HL-60 (cell line): ENCODE results near the gene PLXNA3.

Source experiments
- DNase-seq, 2 experiments: peaks; one replicate each; pipeline ENCODE4 v3.0.0-alpha.2; 2010 to 2020; ENCODE audit warnings: low read depth in 1 of 2, low spot score in 1 of 2
- H3K27ac ChIP-seq: fragments of 250-450 bp; sonication (Bioruptor Pico); replicated peaks from 2 replicates; pipeline ENCODE4 v1.5.1; 2020; ENCODE audit warnings: mild to moderate bottlenecking, moderate library complexity
- H3K27me3 ChIP-seq: fragments of 250-450 bp; sonication (Bioruptor Pico); 2 replicates; pipeline ENCODE4 v1.5.1; 2021; ENCODE audit warnings: mild to moderate bottlenecking, moderate library complexity; ENCODE audit not compliant: insufficient read depth, poor library complexity, severe bottlenecking
- H3K4me3 ChIP-seq: replicated peaks from 2 replicates; pipeline ENCODE4 v1.5.1; 2011; ENCODE audit warnings: mild to moderate bottlenecking, control low read depth, low read length; ENCODE audit not compliant: insufficient read depth
- GABPA ChIP-seq: IDR thresholded peaks from 2 replicates; pipeline ENCODE4 v1.6.1; 2012; ENCODE audit warnings: low read depth
- POLR2AphosphoS5 ChIP-seq: IDR thresholded peaks from 2 replicates; pipeline ENCODE4 v1.6.1; 2012; ENCODE audit warnings: low read depth
- SPI1 ChIP-seq: IDR thresholded peaks from 2 replicates; pipeline ENCODE4 v1.6.1; 2012; ENCODE audit warnings: low read depth, mild to moderate bottlenecking, borderline replicate concordance
- TF ChIP-seq, protein P1 (sequence below): IDR thresholded peaks from one replicate; pipeline ENCODE4 v1.5.1; 2011; ENCODE audit warnings: low read length, control low read depth, inconsistent platforms; ENCODE audit not compliant: insufficient read depth
- TF ChIP-seq, protein P2 (sequence below): IDR thresholded peaks from 2 replicates; pipeline ENCODE4 v1.6.1; 2012; ENCODE audit warnings: low read depth; ENCODE audit not compliant: insufficient replicate concordance

Gene PLXNA3

DNA sequence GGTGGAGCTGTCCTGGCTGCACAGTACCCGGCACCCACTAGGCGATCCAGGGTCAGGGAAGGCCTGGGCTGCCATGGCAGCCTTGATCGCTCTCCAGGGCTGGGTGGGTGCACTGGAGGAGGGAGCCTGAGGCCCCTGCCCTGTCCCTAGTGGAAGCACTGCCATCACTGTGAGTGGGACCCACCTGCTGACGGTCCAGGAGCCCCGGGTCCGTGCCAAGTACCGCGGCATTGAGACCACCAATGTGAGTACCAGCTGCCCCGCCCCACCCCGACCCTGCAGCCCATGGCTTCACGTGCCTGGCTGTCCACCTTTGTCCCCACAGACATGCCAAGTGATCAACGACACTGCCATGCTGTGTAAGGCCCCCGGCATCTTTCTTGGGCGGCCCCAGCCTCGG is 8.8 kb downstream of the PLXNA3 start:
- H3K4me3 ChIP-seq = no peak overlapping the region
- H3K27me3 ChIP-seq = no peaks in the 10 kb centered on the region
- no peak overlapping the region for H3K27ac ChIP-seq
- TF ChIP-seq, protein P1, sequence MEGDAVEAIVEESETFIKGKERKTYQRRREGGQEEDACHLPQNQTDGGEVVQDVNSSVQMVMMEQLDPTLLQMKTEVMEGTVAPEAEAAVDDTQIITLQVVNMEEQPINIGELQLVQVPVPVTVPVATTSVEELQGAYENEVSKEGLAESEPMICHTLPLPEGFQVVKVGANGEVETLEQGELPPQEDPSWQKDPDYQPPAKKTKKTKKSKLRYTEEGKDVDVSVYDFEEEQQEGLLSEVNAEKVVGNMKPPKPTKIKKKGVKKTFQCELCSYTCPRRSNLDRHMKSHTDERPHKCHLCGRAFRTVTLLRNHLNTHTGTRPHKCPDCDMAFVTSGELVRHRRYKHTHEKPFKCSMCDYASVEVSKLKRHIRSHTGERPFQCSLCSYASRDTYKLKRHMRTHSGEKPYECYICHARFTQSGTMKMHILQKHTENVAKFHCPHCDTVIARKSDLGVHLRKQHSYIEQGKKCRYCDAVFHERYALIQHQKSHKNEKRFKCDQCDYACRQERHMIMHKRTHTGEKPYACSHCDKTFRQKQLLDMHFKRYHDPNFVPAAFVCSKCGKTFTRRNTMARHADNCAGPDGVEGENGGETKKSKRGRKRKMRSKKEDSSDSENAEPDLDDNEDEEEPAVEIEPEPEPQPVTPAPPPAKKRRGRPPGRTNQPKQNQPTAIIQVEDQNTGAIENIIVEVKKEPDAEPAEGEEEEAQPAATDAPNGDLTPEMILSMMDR = no peak
- TF ChIP-seq GABPA = no peak
- DNase-seq = no peak

DNA sequence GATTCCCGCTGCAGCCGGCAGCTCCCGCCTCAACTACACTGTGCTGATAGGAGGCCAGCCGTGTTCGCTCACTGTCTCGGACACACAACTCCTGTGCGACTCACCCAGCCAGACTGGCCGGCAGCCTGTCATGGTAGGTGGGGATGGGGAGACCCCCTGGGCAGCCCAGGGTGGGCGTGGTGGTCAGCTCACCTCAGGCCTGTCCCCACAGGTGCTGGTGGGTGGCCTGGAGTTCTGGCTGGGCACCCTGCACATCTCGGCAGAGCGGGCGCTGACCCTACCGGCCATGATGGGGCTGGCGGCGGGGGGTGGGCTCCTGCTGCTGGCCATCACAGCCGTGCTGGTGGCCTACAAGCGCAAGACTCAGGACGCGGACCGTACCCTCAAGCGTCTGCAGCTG is 9.5 kb downstream of the PLXNA3 start:
- DNase-seq = no peak
- no peak overlapping the region for H3K4me3 ChIP-seq
- no peaks in the 10 kb centered on the region for H3K27me3 ChIP-seq
- TF ChIP-seq SPI1 = no peak
- no peak for TF ChIP-seq POLR2AphosphoS5
- TF ChIP-seq, protein P1 = no peak
- TF ChIP-seq, protein P2, sequence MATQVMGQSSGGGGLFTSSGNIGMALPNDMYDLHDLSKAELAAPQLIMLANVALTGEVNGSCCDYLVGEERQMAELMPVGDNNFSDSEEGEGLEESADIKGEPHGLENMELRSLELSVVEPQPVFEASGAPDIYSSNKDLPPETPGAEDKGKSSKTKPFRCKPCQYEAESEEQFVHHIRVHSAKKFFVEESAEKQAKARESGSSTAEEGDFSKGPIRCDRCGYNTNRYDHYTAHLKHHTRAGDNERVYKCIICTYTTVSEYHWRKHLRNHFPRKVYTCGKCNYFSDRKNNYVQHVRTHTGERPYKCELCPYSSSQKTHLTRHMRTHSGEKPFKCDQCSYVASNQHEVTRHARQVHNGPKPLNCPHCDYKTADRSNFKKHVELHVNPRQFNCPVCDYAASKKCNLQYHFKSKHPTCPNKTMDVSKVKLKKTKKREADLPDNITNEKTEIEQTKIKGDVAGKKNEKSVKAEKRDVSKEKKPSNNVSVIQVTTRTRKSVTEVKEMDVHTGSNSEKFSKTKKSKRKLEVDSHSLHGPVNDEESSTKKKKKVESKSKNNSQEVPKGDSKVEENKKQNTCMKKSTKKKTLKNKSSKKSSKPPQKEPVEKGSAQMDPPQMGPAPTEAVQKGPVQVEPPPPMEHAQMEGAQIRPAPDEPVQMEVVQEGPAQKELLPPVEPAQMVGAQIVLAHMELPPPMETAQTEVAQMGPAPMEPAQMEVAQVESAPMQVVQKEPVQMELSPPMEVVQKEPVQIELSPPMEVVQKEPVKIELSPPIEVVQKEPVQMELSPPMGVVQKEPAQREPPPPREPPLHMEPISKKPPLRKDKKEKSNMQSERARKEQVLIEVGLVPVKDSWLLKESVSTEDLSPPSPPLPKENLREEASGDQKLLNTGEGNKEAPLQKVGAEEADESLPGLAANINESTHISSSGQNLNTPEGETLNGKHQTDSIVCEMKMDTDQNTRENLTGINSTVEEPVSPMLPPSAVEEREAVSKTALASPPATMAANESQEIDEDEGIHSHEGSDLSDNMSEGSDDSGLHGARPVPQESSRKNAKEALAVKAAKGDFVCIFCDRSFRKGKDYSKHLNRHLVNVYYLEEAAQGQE = no peak
- no peak for TF ChIP-seq GABPA
- H3K27ac ChIP-seq = no peak overlapping the region

DNA sequence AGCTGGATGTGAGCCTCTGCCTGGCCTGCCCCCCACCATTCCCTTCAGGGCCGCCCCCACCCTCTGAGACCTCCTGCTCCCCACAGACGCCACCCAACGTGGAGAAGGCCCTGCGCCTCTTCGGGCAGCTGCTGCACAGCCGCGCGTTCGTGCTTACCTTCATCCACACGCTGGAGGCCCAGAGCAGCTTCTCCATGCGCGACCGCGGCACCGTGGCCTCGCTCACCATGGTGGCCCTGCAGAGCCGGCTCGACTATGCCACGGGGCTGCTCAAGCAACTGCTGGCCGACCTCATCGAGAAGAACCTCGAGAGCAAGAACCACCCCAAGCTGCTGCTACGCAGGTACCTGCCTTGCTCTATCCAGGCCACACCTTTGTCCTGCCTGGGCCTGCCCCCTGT is 10.1 kb downstream of the PLXNA3 start:
- DNase-seq = no peak
- Histone ChIP-seq H3K27me3 (no peaks in the 10 kb centered on the region), H3K27ac (no peak overlapping the region), H3K4me3 (no peak overlapping the region)
- TF ChIP-seq, protein P1 = no peak
- TF ChIP-seq SPI1 (no peak), GABPA (no peak), POLR2AphosphoS5 (no peak)
- TF ChIP-seq, protein P2 = no peak

DNA sequence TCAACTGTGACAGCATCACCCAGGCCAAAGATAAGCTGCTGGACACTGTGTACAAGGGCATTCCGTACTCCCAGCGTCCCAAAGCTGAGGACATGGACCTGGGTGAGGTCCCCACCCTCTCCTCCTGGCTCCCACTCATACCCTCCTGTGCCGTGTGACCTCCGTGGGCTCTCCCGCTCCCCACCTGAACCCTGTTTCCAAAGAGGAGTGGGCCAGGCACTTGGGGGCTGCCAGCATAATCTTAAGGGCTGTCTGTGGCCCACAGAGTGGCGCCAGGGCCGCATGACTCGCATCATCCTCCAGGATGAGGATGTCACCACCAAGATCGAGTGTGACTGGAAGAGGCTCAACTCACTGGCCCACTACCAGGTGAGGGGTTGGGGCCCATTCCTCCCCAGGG is 11.0 kb downstream of the PLXNA3 start:
- TF ChIP-seq SPI1 (no peak), POLR2AphosphoS5 (no peak), GABPA (no peak)
- TF ChIP-seq, protein P2 = no peak
- TF ChIP-seq, protein P1 = no peak
- no peak for DNase-seq
- Histone ChIP-seq H3K27ac (no peak overlapping the region), H3K27me3 (no peaks in the 10 kb centered on the region), H3K4me3 (no peak overlapping the region)
